Endothelial cell of umbilical vein (primary cell): Measurements from ENCODE around the gene CCDC187. TPM values are rescaled to one million over a fixed set of nuclear protein-coding genes. Genes with fewer than 3 reads are reported as not detected.

ENCODE experiments used
- BruUV-seq: library from RNA; stranded (reverse); fragments of 400-500 nt; replicated peaks from 2 replicates; lab custom pipeline; 2021; lab: Mats Ljungman, UMichigan
- CTCF ChIA-PET: fragments of 300-600, 350-600 bp; sonication (Branson Sonifier 250); formaldehyde crosslinking; loops from one replicate; lab custom pipeline; 2021; ENCODE audit warnings: antibody characterized with exemption, inconsistent platforms; lab: Charles Lee
- POLR2A ChIA-PET: fragments of 300-600, 350-600 bp; sonication (Branson Sonifier 250); formaldehyde crosslinking; loops from one replicate; lab custom pipeline; 2021; ENCODE audit warnings: antibody characterized with exemption, inconsistent platforms; lab: Charles Lee
- DNase-seq: peaks from one replicate; pipeline ENCODE4 v3.0.0-alpha.2; 2011; ENCODE audit warnings: low read depth, low spot score
- FAIRE-seq: peaks from 2 replicates; lab custom pipeline; 2011; peaks lifted over from hg19 to GRCh38; lab: Jason Lieb, UNC
- H2AFZ ChIP-seq: 2 replicates; pipeline ENCODE4 v1.6.0; 2012; ENCODE audit warnings: low read depth, low read length, control low read depth, inconsistent platforms
- H3K27ac ChIP-seq: 2 replicates; pipeline ENCODE4 v1.5.1; 2011; ENCODE audit warnings: low read depth, mild to moderate bottlenecking, control low read depth, low read length, moderate library complexity; ENCODE audit not compliant: insufficient read depth
- H3K27me3 ChIP-seq, 2 experiments: 2 replicates each; pipeline versions ENCODE4 v1.6.0 to v1.6.1; 2011; ENCODE audit warnings: low read length in 2 of 2, mixed read lengths in 1 of 2; ENCODE audit not compliant: control insufficient read depth in 2 of 2, insufficient read depth in 2 of 2
- H3K36me3 ChIP-seq, 2 experiments: 2 replicates in 1 of 2; 3 replicates in 1 of 2; pipeline ENCODE4 v1.5.1; 2011; ENCODE audit warnings: low read length in 2 of 2, mild to moderate bottlenecking in 1 of 2, moderate library complexity in 1 of 2; ENCODE audit not compliant: control insufficient read depth in 2 of 2, insufficient read depth in 2 of 2; ENCODE audit errors: extremely low read depth in 1 of 2
- H3K4me1 ChIP-seq: 3 replicates; pipeline ENCODE4 v1.5.1; 2011; ENCODE audit warnings: mild to moderate bottlenecking, low read length; ENCODE audit not compliant: control insufficient read depth, insufficient read depth; ENCODE audit errors: extremely low read depth
- H3K4me2 ChIP-seq: 2 replicates; pipeline ENCODE4 v1.6.1; 2011; ENCODE audit warnings: low read length, control low read depth, mixed read lengths; ENCODE audit not compliant: insufficient read depth
- H3K4me3 ChIP-seq, 3 experiments: fragments of 200-600 bp in 1 of 3; sonication (generic), shearing (Covaris generic) in 1 of 3; replicated peaks in 1 of 3; 2 replicates each; pipeline ENCODE4 v1.5.1; 2011 to 2016; ENCODE audit warnings: control low read depth in 3 of 3, low read length in 3 of 3, mild to moderate bottlenecking in 2 of 3, inconsistent platforms in 1 of 3, low read depth in 1 of 3, moderate library complexity in 1 of 3; ENCODE audit not compliant: insufficient read depth in 1 of 3
- H3K79me2 ChIP-seq: 2 replicates; pipeline ENCODE4 v1.6.0; 2012; ENCODE audit warnings: low read length, inconsistent platforms; ENCODE audit not compliant: control insufficient read depth, insufficient read depth
- H3K9ac ChIP-seq: replicated peaks from 2 replicates; pipeline ENCODE3; 2011; ENCODE audit warnings: low read length, control low read depth; ENCODE audit not compliant: insufficient read depth; ENCODE audit errors: extremely low read depth
- H3K9me1 ChIP-seq: replicated peaks from 3 replicates; pipeline ENCODE4 v1.6.0; 2011; ENCODE audit warnings: mild to moderate bottlenecking, low read length; ENCODE audit not compliant: control insufficient read depth, insufficient read depth; ENCODE audit errors: extremely low read depth
- H3K9me3 ChIP-seq: replicated peaks from 2 replicates; pipeline ENCODE4 v1.5.1; 2012; ENCODE audit warnings: low read length, inconsistent platforms; ENCODE audit not compliant: control insufficient read depth, insufficient read depth
- H4K20me1 ChIP-seq: replicated peaks from 2 replicates; pipeline ENCODE3; 2011; ENCODE audit warnings: mild to moderate bottlenecking, low read length; ENCODE audit not compliant: control insufficient read depth, insufficient read depth; ENCODE audit errors: extremely low read depth
- CTCF ChIP-seq, 2 donors: IDR thresholded peaks; 1 replicate in 1 of 2; 2 replicates in 1 of 2; pipeline ENCODE4 v1.5.1; 2011; ENCODE audit warnings: low read length in 2 of 2, mild to moderate bottlenecking in 2 of 2, moderate library complexity in 2 of 2, control low read depth in 1 of 2, inconsistent platforms in 1 of 2, low read depth in 1 of 2; ENCODE audit not compliant: insufficient read depth in 1 of 2; ENCODE audit errors: extremely low read depth in 1 of 2
- EZH2 ChIP-seq: IDR thresholded peaks from 2 replicates; pipeline ENCODE4 v1.6.1; 2012; ENCODE audit warnings: borderline replicate concordance, low read depth, mild to moderate bottlenecking, moderate library complexity, low read length, inconsistent platforms; ENCODE audit not compliant: severe bottlenecking
- FOS ChIP-seq: IDR thresholded peaks from 2 replicates; pipeline ENCODE4 v1.6.1; 2011; ENCODE audit warnings: mild to moderate bottlenecking, low read length, moderate library complexity, borderline replicate concordance; ENCODE audit not compliant: insufficient read depth
- GATA2 ChIP-seq: IDR thresholded peaks from 2 replicates; pipeline ENCODE4 v1.7.0; 2011; ENCODE audit warnings: low read depth, mild to moderate bottlenecking, moderate library complexity, mixed read lengths, low read length; ENCODE audit not compliant: insufficient read length, insufficient read depth
- JUN ChIP-seq: IDR thresholded peaks from 2 replicates; pipeline ENCODE4 v1.6.1; 2011; ENCODE audit warnings: borderline replicate concordance, low read depth; ENCODE audit not compliant: insufficient read length, insufficient read depth
- MAX ChIP-seq: IDR thresholded peaks from 2 replicates; pipeline ENCODE4 v1.6.1; 2011; ENCODE audit not compliant: insufficient read depth, insufficient read length
- MYC ChIP-seq: IDR thresholded peaks from one replicate; pipeline ENCODE4 v1.6.1; 2011; ENCODE audit warnings: mild to moderate bottlenecking, low read depth, low read length
- POLR2A ChIP-seq: IDR thresholded peaks from 2 replicates; pipeline ENCODE4 v1.6.1; 2012; ENCODE audit warnings: low read depth, mild to moderate bottlenecking, control low read depth, low read length
- POLR2AphosphoS5 ChIP-seq: IDR thresholded peaks from 2 replicates; pipeline ENCODE4 v1.6.1; 2012; ENCODE audit warnings: low read depth, mild to moderate bottlenecking, control low read depth, low read length, moderate library complexity; ENCODE audit not compliant: insufficient read depth
- dilution Hi-C: fragments of 300-500 bp; cut with MboI; formaldehyde crosslinking; loops from one replicate; pipeline ENCODE4 v1.15.0; 2019; ENCODE audit warnings: low sequenced_read_pairs; ENCODE audit not compliant: extremely low pct_ligation_motif_present
- intact Hi-C: fragments of 100-400 bp; cut with micrococcal nuclease; formaldehyde crosslinking; loops from one replicate; pipeline ENCODE4 v1.10.0; 2022
- polyA plus RNA-seq, 4 experiments: library from polyadenylated mRNA; depleted of rRNA in 3 of 4; stranded (reverse) in 3 of 4; unstranded in 1 of 4; fragments of >200 nt; gene quantifications; 2 replicates each; pipeline versions ENCODE4 v1.2.1 to v1.2.3, GENCODE V29; 2011 to 2012; ENCODE audit warnings: missing spikeins in 1 of 4
- total RNA-seq: library from RNA; stranded (reverse); gene quantifications from 2 replicates; pipeline ENCODE4 v1.2.3, GENCODE V29; 2021

Gene CCDC187
- total and polyA plus RNA-seq, 2 donors (not counting 3 experiments of a cell fraction or from before 2014, with no cell fraction given): not detected

- Histone ChIP-seq H3K27ac (no peak overlapping the region), H3K4me2 (no peak overlapping the region), H2AFZ (no peak overlapping the region), H4K20me1 (no peaks in the 10 kb centered on the region), H3K79me2 (no peaks in the 10 kb centered on the region), H3K9me3 (no peaks in the 10 kb centered on the region), H3K9ac (no peak overlapping the region), H3K27me3 (no peaks in the 10 kb centered on the region), H3K4me3 (no peak overlapping the region), H3K4me1 (peaks cover 3% of the 10 kb centered on the region), H3K9me1 (no peaks in the 10 kb centered on the region), H3K36me3 (peaks cover 0 to 7% of the 10 kb centered on the region in 2 experiments)
- FAIRE-seq: no peak
- no TSS peak for BruUV-seq
- ChIA-PET POLR2A (no interaction called here), CTCF (no interaction called here)
- DNase-seq: no peak
- TF ChIP-seq EZH2: no peak
- no peak for TF ChIP-seq JUN
- no peak for TF ChIP-seq MYC
- TF ChIP-seq POLR2AphosphoS5: no peak
- TF ChIP-seq FOS: no peak
- TF ChIP-seq POLR2A: no peak
- no peak for TF ChIP-seq GATA2
- TF ChIP-seq MAX: no peak
- TF ChIP-seq CTCF (IDR thresholded peaks at IDR 0.05; ENCODE audit: extremely low read depth in 1 of 2, insufficient read depth in 1 of 2, low read depth in 1 of 2, low read length in 2 of 2): no peak
- dilution Hi-C loops (no loop called here), intact Hi-C loops (no loop called here)
These were observed 70.5 kb downstream of the CCDC187 start for GRCh38 chr9:136233411-136233810.
